ENCODE measurements around the gene C20orf144. TPM values are rescaled to one million over a fixed set of nuclear protein-coding genes. Genes with fewer than 3 reads are reported as not detected.

C20orf144 gene
- total and polyA plus RNA-seq, 4 donors = not detected

- peaks cover 0 to 4% (median 0%) of the 10 kb centered on the region in 4 donors for H3K36me3 ChIP-seq (ENCODE audit: control insufficient read depth in 4 of 4, insufficient read depth in 3 of 4, low read depth in 1 of 4, low read length in 3 of 4)
- H3K27ac ChIP-seq (ENCODE audit: low read depth in 1 of 2, low read length in 2 of 2) = no peak overlapping the region
- TF ChIP-seq HNF4A (conservative IDR thresholded peaks at IDR 0.05) (no peak), ZBTB33 (IDR thresholded peaks at IDR 0.05) (no peak), TAF1 (conservative IDR thresholded peaks at IDR 0.05) (no peak), EGR1 (IDR thresholded peaks at IDR 0.05; ENCODE audit: low read depth in 2 of 2) (no peak), SP1 (IDR thresholded peaks at IDR 0.05) (no peak), RXRA (IDR thresholded peaks at IDR 0.05) (no peak), NR2F2 (IDR thresholded peaks at IDR 0.05) (no peak), FOXA1 (IDR thresholded peaks at IDR 0.05) (no peak), JUND (IDR thresholded peaks at IDR 0.05) (no peak), GABPA (IDR thresholded peaks at IDR 0.05 in 1 of 2, conservative IDR thresholded peaks at IDR 0.05 in 1 of 2) (no peak), FOXA2 (IDR thresholded peaks at IDR 0.05) (no peak)
- TF ChIP-seq, protein P1, sequence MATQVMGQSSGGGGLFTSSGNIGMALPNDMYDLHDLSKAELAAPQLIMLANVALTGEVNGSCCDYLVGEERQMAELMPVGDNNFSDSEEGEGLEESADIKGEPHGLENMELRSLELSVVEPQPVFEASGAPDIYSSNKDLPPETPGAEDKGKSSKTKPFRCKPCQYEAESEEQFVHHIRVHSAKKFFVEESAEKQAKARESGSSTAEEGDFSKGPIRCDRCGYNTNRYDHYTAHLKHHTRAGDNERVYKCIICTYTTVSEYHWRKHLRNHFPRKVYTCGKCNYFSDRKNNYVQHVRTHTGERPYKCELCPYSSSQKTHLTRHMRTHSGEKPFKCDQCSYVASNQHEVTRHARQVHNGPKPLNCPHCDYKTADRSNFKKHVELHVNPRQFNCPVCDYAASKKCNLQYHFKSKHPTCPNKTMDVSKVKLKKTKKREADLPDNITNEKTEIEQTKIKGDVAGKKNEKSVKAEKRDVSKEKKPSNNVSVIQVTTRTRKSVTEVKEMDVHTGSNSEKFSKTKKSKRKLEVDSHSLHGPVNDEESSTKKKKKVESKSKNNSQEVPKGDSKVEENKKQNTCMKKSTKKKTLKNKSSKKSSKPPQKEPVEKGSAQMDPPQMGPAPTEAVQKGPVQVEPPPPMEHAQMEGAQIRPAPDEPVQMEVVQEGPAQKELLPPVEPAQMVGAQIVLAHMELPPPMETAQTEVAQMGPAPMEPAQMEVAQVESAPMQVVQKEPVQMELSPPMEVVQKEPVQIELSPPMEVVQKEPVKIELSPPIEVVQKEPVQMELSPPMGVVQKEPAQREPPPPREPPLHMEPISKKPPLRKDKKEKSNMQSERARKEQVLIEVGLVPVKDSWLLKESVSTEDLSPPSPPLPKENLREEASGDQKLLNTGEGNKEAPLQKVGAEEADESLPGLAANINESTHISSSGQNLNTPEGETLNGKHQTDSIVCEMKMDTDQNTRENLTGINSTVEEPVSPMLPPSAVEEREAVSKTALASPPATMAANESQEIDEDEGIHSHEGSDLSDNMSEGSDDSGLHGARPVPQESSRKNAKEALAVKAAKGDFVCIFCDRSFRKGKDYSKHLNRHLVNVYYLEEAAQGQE (IDR thresholded peaks at IDR 0.05) = no peak
- TF ChIP-seq, protein P2, sequence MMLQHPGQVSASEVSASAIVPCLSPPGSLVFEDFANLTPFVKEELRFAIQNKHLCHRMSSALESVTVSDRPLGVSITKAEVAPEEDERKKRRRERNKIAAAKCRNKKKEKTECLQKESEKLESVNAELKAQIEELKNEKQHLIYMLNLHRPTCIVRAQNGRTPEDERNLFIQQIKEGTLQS (IDR thresholded peaks at IDR 0.05) = no peak
- no peaks in the 10 kb centered on the region for H3K9me3 ChIP-seq (ENCODE audit: control insufficient read depth in 4 of 4, low read length in 3 of 4)
- no peaks in the 10 kb centered on the region for H3K27me3 ChIP-seq (ENCODE audit: control insufficient read depth in 4 of 4, insufficient read depth in 4 of 4, low read length in 3 of 4)
- no peak overlapping the region for H3K4me3 ChIP-seq (ENCODE audit: low read depth in 1 of 3, low read length in 3 of 3)
- peaks cover 7 to 46% (median 19%) of the 10 kb centered on the region in 4 donors for H3K4me1 ChIP-seq (ENCODE audit: control insufficient read depth in 4 of 4, insufficient read depth in 4 of 4, low read length in 3 of 4)
- no peak for DNase-seq (ENCODE audit: low spot score)
- H3K9ac ChIP-seq (ENCODE audit: low read depth in 1 of 2, low read length in 2 of 2) = no peak overlapping the region
- WGBS = 91% methylated on average over 5 of the region's 5 CpGs
Observed at GRCh38 chr20:33669224-33669623, 7.1 kb downstream of the C20orf144 start.

- Histone ChIP-seq H3K9me3 (ENCODE audit: control insufficient read depth in 4 of 4, low read length in 3 of 4) (no peaks in the 10 kb centered on the region), H3K4me1 (ENCODE audit: control insufficient read depth in 4 of 4, insufficient read depth in 4 of 4, low read length in 3 of 4) (peaks cover 7 to 47% (median 21%) of the 10 kb centered on the region in 4 donors), H3K27me3 (ENCODE audit: control insufficient read depth in 4 of 4, insufficient read depth in 4 of 4, low read length in 3 of 4) (no peaks in the 10 kb centered on the region), H3K4me3 (ENCODE audit: low read depth in 1 of 3, low read length in 3 of 3) (no peak overlapping the region), H3K36me3 (ENCODE audit: control insufficient read depth in 4 of 4, insufficient read depth in 3 of 4, low read depth in 1 of 4, low read length in 3 of 4) (peaks cover 0 to 4% (median 0%) of the 10 kb centered on the region in 4 donors), H3K9ac (ENCODE audit: low read depth in 1 of 2, low read length in 2 of 2) (no peak overlapping the region), H3K27ac (ENCODE audit: low read depth in 1 of 2, low read length in 2 of 2) (no peak overlapping the region)
- TF ChIP-seq RXRA (IDR thresholded peaks at IDR 0.05) (no peak), GABPA (IDR thresholded peaks at IDR 0.05 in 1 of 2, conservative IDR thresholded peaks at IDR 0.05 in 1 of 2) (no peak)
- no peak for DNase-seq (ENCODE audit: low spot score)
- WGBS = 93% methylated on average over 13 of the region's 13 CpGs
Observed at GRCh38 chr20:33669873-33670640, 7.9 kb downstream of the C20orf144 start.
